ENCODE results near the gene RNF40.

Gene RNF40

GRCh38 chr16:30761928-30762902, at the start of gene RNF40, which contains the start of gene CFAP119:
TSS of gene RNF40 (plus strand) at chr16:30762322. CDS start at chr16:30762546, 224 bp downstream.
TSS of gene CFAP119 (minus strand) at chr16:30762062. CDS start at chr16:30761748, 314 bp downstream.
- peak; percentile 96 for FAIRE-seq

- no peak for FAIRE-seq
Measured at GRCh38 chr16:30715750-30716445, 46.2 kb upstream of the RNF40 start.

- FAIRE-seq, result no peak
Measured at GRCh38 chr16:30720086-30720485, 42.0 kb upstream of the RNF40 start.

GRCh38 chr16:30720694-30721093, 41.4 kb upstream of the RNF40 start:
- FAIRE-seq, result no peak

- no peak for FAIRE-seq
Measured at GRCh38 chr16:30721167-30721566, 41.0 kb upstream of the RNF40 start.

GRCh38 chr16:30721606-30722005, 40.5 kb upstream of the RNF40 start:
- FAIRE-seq, result no peak

- no peak for FAIRE-seq
Measured at GRCh38 chr16:30722443-30722842, 39.7 kb upstream of the RNF40 start.

GRCh38 chr16:30722916-30723315, 39.2 kb upstream of the RNF40 start:
- no peak for FAIRE-seq

GRCh38 chr16:30723725-30724355, 38.3 kb upstream of the RNF40 start:
- FAIRE-seq, result no peak

GRCh38 chr16:30724641-30725417, 37.3 kb upstream of the RNF40 start:
- no peak for FAIRE-seq

- FAIRE-seq, result no peak
Measured at GRCh38 chr16:30725418-30725792, 36.7 kb upstream of the RNF40 start.

- FAIRE-seq, result no peak
Measured at GRCh38 chr16:30728321-30728720, 33.8 kb upstream of the RNF40 start.

- no peak for FAIRE-seq
Measured at GRCh38 chr16:30728899-30729672, 33.0 kb upstream of the RNF40 start.

- FAIRE-seq, result no peak
Measured at GRCh38 chr16:30731411-30731810, 30.7 kb upstream of the RNF40 start.

- no peak for FAIRE-seq
Measured at GRCh38 chr16:30736995-30737793, 24.9 kb upstream of the RNF40 start.

- FAIRE-seq, result no peak
Measured at GRCh38 chr16:30737794-30738648, 24.1 kb upstream of the RNF40 start.

GRCh38 chr16:30738984-30739951, 22.9 kb upstream of the RNF40 start:
- FAIRE-seq, result no peak
